Upper lobe of right lung (tissue), 1 donor: ENCODE measurements around the gene NFIX. TPM values are rescaled to one million over a fixed set of nuclear protein-coding genes. Genes with fewer than 3 reads are reported as not detected.

Experiments used
- ATAC-seq: fragments of 200-7000 bp; cut with Tn5 transposase; one replicate; pipeline ENCODE4 v1.9.1; 2020; ENCODE audit warnings: mild to moderate bottlenecking, moderate library complexity
- DNase-seq: peaks from one replicate; pipeline ENCODE4 v3.0.0-alpha.2; 2020
- H3K27ac ChIP-seq: fragments of 200-600 bp; one replicate; pipeline ENCODE4 v1.8.0; 2022
- H3K27me3 ChIP-seq: fragments of 200-600 bp; one replicate; pipeline ENCODE4 v1.8.0; 2022; ENCODE audit warnings: mild to moderate bottlenecking
- H3K36me3 ChIP-seq: fragments of 200-600 bp; one replicate; pipeline ENCODE4 v1.8.0; 2022
- H3K4me1 ChIP-seq: fragments of 200-600 bp; one replicate; pipeline ENCODE4 v1.8.0; 2022
- H3K4me3 ChIP-seq: fragments of 200-600 bp; one replicate; pipeline ENCODE4 v1.8.0; 2022; ENCODE audit warnings: mild to moderate bottlenecking
- H3K9me3 ChIP-seq: fragments of 200-600 bp; one replicate; pipeline ENCODE4 v1.8.0; 2022
- intact Hi-C: fragments of 100-400 bp; cut with DNase I; formaldehyde crosslinking; loops from one replicate; pipeline ENCODE4 v1.11.0; 2022
- total RNA-seq: library from RNA; stranded (reverse); fragmentation: NEBNext Ultra II Directional; extraction: Animal tissue kit (Norgen Biotek cat#: 25700); gene quantifications from one replicate; pipeline ENCODE4 v1.2.1, GENCODE V29; 2021
- TF ChIP-seq, protein P1 (sequence below): fragments of 200-600 bp; IDR thresholded peaks from one replicate; pipeline ENCODE4 v1.8.0; 2022; ENCODE audit warnings: antibody characterized with exemption
- donor health status: DM: no; HTN: yes; CAD: no; lungs with severe emphysema.

Gene NFIX
- total RNA-seq, 1 donor from 2014 or later: 168 TPM

GRCh38 chr19:13001502-13002165, 6.4 kb downstream of the NFIX start:
- Histone ChIP-seq H3K9me3 (no peaks in the 10 kb centered on the region), H3K4me1 (peaks cover 44% of the 10 kb centered on the region), H3K27ac (peak overlapping the region; percentile 86), H3K4me3 (peak overlapping the region; percentile 36), H3K27me3 (no peaks in the 10 kb centered on the region), H3K36me3 (peaks cover 9% of the 10 kb centered on the region)
- ATAC-seq: peak; percentile 0
- TF ChIP-seq, protein P1, sequence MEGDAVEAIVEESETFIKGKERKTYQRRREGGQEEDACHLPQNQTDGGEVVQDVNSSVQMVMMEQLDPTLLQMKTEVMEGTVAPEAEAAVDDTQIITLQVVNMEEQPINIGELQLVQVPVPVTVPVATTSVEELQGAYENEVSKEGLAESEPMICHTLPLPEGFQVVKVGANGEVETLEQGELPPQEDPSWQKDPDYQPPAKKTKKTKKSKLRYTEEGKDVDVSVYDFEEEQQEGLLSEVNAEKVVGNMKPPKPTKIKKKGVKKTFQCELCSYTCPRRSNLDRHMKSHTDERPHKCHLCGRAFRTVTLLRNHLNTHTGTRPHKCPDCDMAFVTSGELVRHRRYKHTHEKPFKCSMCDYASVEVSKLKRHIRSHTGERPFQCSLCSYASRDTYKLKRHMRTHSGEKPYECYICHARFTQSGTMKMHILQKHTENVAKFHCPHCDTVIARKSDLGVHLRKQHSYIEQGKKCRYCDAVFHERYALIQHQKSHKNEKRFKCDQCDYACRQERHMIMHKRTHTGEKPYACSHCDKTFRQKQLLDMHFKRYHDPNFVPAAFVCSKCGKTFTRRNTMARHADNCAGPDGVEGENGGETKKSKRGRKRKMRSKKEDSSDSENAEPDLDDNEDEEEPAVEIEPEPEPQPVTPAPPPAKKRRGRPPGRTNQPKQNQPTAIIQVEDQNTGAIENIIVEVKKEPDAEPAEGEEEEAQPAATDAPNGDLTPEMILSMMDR: no peak
- no peak for DNase-seq
- intact Hi-C loops: no loop called here

DNA sequence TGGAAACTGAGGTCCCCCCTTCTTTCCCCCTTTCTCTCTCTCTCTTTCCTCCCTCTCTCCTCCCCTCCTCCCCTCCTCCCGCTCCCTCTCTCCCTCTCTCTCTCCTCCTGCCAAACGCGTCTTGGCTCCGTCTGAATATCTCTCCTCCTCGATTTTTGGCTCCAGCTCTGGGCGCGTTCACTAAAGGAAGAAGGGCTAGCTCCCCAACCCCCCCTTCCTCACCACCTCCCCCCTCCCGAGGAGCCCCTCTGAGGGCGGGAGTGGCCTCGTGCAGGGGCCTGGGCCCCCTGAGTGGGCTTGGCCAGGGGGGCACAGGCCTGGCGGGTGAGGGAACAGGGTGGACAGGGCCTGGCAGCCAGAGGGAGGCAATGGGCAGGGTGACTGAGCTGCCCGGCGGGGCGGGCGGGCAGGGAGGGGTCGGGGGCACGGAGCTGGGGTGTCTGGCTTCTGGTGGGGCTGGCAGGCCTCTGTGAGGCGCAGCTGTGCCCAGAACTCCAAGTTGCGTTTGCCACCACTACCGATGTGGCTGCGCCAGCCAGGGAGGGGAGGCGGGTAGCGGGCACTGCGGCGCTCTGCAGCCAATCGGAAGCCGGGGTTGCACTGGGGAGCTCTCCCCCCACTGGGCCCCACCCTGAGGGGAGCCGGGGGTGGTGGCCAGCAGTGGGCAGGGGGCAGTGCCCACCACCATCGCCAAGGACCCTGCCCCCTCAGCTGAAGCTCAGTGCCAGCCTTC, 7.1 kb downstream of the NFIX start:
- TF ChIP-seq, protein P1: no peak
- DNase-seq: peak; percentile 80
- H3K9me3 ChIP-seq: no peaks in the 10 kb centered on the region
- peak overlapping the region; percentile 36 for H3K4me3 ChIP-seq
- H3K36me3 ChIP-seq: peaks cover 9% of the 10 kb centered on the region
- H3K27me3 ChIP-seq: no peaks in the 10 kb centered on the region
- ATAC-seq: peak; percentile 57
- intact Hi-C loops: no loop called here
- H3K27ac ChIP-seq: peak overlapping the region; percentile 86
- peaks cover 49% of the 10 kb centered on the region for H3K4me1 ChIP-seq

DNA sequence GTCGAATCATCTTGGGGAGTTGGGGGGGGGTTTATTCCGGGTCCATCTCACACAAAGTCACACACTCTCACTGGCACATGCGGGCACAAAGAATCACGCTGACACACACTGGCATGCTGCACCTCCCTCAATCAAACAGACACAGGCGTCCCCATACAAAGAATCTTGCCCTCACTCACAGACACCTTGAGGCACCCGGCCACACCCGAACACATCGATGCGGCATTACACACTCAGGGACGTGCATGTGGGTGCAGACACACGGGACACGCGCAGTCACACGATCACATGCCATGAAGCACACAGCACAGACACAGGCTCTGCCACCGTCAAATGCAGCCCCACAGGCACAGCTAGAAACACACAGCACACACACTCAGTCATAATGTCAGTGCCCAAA, 7.8 kb downstream of the NFIX start:
- intact Hi-C loops: no loop called here

DNA sequence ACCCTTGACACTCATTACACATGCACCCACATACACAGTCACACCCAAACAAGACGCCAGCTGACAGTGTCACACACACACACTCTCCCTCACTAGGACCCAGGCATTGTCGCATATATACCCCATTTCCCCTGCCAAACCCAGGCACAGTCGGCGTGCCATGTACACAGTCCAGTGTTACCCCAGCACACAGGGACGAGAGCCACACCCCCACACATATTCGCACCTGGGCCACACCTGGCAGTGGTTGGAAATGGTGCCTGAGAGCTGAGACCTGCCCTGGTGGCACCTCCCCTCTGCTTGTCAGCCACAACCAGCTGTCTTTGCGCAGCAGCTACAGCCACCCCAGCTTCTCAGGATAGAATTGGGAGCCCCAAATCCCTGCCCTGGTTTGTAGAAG, 9.0 kb downstream of the NFIX start:
- ATAC-seq (peak; percentile 8), DNase-seq (no peak)
- peak overlapping the region; percentile 47 for H3K27ac ChIP-seq
- peaks cover under 1% of the 10 kb centered on the region for H3K36me3 ChIP-seq
- H3K9me3 ChIP-seq: no peaks in the 10 kb centered on the region
- intact Hi-C loops: no loop called here
- no peak overlapping the region for H3K4me3 ChIP-seq
- TF ChIP-seq, protein P1: no peak
- H3K4me1 ChIP-seq: peaks cover 56% of the 10 kb centered on the region
- no peaks in the 10 kb centered on the region for H3K27me3 ChIP-seq

More for the DNA sequence above, 7.8 kb downstream of the NFIX start:
- Histone ChIP-seq H3K4me1 (peaks cover 46% of the 10 kb centered on the region), H3K9me3 (no peaks in the 10 kb centered on the region), H3K4me3 (no peak overlapping the region), H3K27me3 (no peaks in the 10 kb centered on the region), H3K27ac (peak overlapping the region; percentile 86), H3K36me3 (peaks cover 9% of the 10 kb centered on the region)
- TF ChIP-seq, protein P1: no peak
- ATAC-seq: no peak
- no peak for DNase-seq

GRCh38 chr19:13005253-13005652, 10.0 kb downstream of the NFIX start:
- peaks cover 2% of the 10 kb centered on the region for H3K27me3 ChIP-seq
- peak overlapping the region; percentile 83 for H3K27ac ChIP-seq
- no peak overlapping the region for H3K4me3 ChIP-seq
- DNase-seq: no peak
- intact Hi-C loops: no loop called here
- H3K9me3 ChIP-seq: no peaks in the 10 kb centered on the region
- H3K36me3 ChIP-seq: no peaks in the 10 kb centered on the region
- TF ChIP-seq, protein P1: no peak
- peaks cover 66% of the 10 kb centered on the region for H3K4me1 ChIP-seq
- no peak for ATAC-seq
